HG03039 (cell line): ENCODE results near the gene COL23A1.
"Not testable (repeated sequence)": the region's sequence is repeated elsewhere in the genome, so short reads cannot be mapped to it uniquely, and the experiment has no call there.

ENCODE experiments used
- ATAC-seq: cut with Tn5 transposase; IDR thresholded peaks from one replicate; pipeline ENCODE4 v1.9.1; 2021; ENCODE audit warnings: mild to moderate bottlenecking, moderate library complexity; ENCODE audit not compliant: unreplicated experiment

The COL23A1 gene

DNA sequence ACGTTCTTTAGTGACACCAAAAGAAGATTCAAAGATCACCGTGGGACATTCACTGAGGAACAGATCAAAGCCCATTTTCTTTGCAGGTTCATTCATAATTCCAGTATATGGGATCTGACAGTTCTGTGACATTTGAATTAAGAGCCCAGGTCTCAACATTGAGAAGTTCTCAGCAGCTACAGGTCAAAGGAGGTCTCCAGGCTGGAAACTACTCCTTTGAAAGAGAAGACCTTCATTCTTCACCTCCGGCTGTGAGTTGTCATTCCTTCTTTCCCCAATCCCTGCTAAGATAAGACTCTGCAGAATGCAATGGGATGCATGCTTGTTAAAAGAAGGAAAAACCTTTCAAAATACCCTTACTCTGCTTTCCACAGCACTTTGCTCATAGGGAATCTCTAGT is 79.0 kb downstream of the COL23A1 start:
- ATAC-seq, result no peak

DNA sequence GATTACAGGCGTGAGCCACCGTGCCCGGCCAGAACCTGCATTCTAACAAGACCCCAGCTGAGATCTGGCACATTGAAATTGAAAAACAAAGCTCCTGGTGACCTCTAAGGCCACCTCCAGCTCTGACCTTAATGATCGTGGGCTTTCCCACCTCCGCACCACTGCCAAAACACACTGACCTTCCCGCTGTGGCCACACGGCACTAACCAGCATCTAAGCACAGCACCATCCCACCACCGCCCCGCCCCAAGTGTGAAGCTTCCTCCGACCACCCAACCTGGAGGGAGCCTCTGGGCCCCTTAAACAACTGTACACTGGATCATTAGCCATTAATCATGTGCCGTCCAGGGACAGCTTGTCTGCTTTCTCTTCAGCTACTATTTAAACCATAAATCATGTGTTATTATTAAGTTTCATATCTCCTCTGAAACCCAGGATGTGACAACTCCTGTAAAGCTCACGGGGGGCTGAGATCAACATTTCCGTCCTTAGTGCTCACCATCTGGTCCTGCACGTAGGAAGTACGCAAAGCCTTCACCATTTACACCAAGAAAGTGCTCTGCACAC is 80.6 kb downstream of the COL23A1 start:
- no peak for ATAC-seq

DNA sequence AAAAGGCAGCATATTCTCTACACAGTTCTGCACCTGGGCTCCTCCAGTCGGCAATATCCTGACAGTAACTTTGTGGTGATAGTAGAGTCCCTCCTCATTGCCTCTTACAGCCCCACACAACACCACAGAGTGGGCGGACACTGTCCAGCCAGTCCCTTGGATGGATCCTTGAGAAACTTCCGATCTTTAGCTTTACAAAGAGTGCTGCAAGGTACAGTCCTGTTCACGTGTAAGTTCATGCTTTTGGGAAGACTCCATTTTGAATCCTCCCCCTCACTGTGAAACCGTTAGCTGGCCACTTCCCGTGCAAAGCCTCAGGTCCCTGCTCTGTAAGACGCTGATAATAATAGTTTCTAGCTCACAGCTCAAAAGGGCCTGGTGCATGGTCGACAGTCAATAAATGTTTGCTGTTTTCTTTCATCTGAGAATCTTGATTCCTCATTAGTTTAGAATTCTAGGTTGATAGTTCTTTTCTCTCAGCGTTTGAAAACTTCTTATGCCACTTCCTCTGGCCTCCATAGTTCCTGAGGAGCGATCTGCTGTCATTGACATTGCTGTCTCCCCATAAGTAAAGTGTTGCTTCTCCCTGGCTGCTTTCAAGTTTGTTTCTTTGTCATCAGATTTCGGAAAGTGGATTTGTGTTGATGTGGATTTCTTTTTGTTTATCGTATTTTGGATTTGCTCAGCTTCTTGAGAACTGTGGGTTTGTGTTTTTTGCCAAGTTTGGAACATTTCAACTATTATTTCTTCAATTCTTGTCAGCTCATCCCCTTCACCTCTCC is 82.9 kb downstream of the COL23A1 start:
- no peak for ATAC-seq

DNA sequence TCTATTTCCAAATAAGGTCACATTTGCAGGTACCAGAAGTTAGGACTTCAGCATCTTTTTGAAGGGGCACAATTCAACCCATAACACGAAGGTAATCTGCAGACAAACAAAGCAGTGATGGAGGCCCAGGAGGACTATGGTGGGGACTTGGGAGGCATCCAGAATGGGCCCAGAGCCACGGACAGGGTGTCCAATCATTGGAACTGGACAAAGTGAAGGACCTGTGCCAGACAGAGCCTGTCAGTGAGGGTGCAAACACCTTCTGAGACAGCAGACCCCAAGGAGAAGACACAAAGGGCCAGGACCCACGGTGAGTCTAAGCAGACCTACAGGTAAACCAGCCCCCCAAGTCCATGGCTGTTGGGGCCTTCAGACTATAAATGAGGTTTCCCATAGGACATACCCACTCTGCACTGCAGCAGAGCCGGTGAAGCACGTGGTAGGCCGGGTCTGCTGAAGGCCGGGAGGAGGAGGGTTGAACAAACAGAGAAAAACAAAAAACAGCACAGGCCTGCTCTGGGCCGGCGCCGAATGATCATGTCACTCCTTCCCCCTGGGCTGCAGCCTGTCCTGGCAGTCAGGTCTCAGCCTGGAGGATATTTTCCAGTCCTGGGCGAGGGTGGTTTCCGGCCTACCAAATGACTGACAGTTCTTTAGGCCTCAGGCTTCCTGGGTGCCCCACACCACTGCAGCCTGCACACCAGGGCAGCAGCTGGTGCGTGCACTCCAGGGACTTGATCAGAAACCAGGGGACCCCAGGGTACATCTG is 84.4 kb downstream of the COL23A1 start:
- ATAC-seq, result no peak

DNA sequence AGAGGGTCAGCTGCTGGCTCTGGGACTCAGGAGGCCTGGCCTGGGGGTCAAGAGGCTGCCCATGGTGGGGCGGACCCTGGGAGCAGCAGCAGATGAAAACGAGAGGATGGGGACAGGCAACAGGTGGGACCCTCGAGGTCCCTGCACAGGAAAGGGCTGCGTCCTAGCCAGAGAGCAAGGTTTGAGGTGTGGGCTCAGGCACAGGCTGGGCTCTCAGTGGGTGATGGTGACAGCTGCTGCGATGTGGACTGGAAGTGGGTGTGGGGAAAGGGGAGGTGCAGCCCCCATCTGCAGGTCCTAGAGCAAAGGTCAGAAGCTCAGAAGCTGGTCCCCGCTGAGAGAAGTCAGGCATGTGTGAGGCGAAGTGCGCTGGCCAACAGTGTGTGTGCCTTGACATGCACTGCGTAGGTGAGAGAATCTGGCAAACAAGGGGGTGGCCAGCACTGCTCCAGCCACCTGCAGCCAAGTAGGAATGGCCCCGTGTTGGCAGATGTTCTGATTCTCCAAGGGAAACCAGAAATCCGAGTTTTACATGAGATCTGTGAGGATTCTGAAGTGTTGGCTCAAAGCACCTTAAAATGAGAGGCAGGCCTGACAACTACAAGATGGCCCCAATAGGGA is 85.7 kb downstream of the COL23A1 start:
- ATAC-seq, result no peak

DNA sequence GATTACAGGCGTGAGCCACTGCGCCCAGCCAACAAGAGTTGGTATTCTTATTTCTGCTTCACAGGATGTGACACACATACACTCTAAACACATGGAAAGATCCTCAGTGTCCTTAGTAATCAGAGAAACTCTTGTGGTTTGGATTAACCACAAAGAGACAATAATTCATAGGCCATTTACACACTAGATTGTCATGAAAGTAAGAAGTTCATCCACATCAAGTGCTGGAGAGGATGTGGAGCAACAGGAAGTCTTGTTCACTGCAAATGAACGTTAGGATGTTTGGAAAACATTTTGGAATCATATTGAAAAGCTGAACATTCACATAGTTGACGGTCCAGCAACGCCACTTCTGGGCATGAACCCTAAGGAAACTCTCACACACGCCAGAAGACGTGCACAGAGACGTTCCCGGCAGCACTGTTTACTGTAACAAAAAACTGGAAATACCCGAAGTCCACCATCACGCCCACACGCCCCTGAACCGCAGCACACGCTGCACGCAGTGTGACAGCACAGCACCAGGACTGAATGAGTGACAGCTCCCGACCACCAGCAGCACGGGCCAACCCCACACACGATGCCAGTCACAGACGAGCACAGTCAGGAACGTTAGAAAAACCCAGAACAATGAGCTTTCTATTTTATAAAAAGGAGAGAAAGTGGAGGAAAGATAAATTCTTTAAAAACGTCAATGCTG is 87.6 kb downstream of the COL23A1 start:
- no peak for ATAC-seq

DNA sequence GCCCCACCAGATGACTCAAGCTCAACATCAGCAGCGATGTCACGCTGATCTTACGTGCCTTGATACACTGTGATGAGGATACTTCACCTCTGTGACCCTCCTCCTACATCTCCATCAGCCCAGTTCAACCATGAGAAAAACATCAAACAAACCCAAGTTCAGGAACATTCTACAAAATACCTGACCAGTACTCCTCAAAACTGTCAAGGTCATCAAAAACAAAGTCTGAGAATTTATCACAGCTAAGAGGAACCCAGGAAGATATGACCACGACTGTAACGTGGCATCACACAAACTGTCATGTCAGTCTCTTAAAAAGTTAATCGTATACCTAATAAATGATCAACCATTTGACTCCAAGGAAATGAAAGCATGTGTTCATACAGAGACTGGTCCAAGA is 90.8 kb downstream of the COL23A1 start:
- no peak for ATAC-seq

DNA sequence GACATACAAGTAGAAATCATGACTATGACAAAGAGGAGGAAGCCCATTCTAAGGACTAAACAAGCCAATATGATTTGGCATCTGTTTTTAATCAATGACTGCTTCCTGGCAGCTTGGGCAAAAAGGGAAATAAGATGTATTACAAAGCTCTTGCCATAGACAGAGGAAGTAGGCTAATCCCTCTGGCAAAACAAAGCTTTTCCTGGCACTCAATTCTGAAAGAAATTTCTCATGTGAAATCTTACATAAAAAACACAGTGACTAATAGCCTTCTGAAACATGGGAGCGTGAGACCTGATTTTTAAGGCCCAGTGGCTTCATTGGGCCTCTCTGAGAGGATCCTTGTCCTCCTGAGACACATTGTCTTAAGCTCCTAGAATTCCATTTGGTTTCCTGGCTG is 93.6 kb downstream of the COL23A1 start:
- ATAC-seq, result no peak

DNA sequence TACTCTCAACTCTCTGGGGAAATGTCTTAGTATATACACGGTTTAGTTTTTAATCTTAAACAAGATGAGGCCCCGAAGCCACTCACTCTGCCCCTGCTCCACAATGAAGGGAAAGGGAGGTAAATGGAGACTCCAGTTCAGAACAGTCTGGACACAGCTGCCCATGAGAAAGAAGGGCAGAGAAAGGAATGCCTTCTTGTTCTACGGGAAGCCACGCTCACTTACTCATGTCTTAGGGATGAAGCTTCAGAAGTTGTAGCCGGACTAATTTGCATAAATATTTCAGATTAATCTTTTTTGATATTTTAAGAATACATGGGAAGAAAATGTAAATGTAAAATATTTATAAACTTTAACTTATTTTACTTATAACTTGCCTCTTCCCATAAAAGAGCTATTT is 94.0 kb downstream of the COL23A1 start:
- ATAC-seq, result no peak

DNA sequence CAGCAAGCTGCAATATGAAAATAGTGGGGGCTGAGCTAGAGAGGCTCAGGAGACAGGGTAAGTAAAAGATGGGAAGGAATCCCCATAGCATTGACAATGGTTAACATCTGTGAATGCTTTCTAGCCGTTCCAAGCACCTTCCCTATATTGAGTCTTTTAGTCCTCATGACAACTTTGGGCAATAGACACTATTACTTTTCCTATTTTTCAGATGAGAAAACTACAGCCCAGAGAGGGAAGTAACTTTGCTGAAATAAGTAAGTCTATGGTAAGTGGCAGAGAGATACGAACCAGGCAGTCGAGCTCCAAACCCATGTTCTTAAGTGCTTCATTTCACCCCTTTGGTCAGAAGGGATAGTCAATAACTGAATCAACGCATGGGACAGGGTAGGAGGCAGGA is 94.5 kb downstream of the COL23A1 start:
- ATAC-seq, result no peak

DNA sequence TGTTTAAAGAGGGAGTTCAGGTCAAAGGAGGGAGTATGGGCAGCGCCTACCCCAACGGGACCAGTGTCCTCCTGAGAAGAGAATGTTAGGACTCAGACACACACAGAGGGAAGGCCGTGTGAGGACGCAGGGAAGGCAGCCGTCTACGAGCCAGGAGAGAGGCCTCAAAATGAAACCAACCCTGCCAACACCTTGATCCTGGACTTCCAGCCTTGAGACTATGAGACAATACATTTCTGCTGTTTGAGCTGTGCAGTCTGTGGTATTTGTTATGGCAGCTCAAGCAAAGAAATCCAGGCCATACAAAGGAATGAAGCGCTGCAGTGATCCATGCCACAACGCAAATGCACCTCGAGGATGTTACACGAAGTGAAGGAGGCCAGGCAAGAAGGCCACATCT is 97.9 kb downstream of the COL23A1 start:
- ATAC-seq, result no peak

DNA sequence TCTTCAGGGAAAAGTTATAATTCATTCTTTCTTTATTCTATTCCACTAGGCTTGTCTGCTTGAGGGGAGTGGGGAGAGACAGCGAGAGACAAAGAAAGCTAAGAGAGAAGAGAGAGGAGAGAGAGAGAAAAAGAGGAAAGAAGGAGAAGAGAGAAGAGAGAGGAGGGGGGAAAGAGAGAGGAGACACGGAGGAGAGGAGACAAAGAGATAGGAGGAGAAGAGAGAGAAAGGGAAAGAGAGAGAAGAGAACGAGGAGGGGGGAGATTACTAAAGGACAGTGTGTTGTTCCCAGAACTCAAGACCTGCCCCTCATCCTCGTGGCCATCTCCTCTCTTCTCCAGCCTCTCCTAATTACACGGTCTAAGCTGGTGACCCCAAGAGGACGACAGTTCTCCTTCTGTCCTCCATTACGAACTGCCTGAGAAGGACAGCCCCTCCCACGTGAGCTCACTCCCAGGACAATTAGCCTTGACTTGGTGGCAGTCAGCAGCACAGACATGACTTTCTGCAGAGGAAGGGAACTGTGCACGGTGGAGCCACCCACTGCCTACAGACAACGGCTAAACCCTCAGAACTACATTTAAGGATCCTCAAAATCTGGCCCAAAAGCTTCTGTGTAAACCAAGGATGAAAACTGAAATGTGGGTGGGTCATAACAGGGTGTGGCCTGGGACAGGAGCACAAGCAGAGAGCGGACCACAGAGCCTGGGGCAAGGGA is 99.1 kb downstream of the COL23A1 start:
- no peak for ATAC-seq

DNA sequence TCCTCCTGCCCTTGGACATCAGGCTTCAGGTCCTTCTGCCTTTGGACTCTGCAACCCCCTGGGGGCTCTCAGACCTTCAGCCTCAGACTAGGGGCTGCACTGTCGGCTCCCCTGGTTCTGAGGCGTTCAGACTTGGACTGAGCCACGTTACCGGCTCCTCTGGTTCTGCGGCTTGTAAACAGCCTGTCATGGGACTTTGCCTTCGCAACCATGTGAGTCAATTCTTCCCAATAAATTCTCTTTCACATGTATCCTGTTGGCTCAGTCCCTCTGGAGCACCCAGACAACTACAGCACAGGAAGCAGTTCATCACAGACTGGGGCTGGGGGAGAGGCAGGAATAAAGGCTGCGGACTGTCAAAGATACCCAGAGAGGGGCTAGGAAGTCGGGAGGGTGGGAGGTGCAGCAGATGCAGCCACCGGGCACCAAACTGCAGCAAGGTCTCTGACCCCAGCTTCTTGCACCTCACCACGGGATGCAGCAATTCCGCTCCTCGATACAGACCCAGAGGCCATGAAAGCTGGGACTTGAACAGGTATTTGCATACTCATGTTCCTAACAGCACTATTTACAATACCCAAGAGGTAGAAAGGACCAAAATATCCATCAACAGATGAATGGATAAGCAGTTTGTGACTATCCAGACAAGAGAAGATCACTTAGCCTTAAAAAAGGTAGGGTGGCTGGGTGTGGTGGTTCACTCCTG is 100.8 kb downstream of the COL23A1 start:
- ATAC-seq, result no peak

DNA sequence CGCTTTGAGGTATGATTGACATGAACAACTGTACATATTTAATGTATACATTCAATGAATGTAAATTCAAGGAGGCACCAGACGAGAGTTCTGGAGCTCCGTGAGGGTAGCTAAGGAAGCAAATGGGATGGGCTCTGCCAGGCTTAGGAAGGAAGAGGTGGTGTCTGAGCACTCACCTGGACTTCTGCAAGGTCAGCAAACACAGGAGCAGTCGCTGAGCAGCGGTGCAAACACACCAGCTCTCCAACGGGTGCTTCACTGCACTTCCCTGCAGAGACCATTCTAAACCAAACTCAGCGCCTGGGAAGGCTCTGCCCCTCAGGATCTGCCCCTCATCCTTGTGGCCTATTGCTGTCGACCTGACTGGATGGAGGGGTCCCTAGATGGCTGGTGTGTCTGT is 101.5 kb downstream of the COL23A1 start:
- no peak for ATAC-seq

DNA sequence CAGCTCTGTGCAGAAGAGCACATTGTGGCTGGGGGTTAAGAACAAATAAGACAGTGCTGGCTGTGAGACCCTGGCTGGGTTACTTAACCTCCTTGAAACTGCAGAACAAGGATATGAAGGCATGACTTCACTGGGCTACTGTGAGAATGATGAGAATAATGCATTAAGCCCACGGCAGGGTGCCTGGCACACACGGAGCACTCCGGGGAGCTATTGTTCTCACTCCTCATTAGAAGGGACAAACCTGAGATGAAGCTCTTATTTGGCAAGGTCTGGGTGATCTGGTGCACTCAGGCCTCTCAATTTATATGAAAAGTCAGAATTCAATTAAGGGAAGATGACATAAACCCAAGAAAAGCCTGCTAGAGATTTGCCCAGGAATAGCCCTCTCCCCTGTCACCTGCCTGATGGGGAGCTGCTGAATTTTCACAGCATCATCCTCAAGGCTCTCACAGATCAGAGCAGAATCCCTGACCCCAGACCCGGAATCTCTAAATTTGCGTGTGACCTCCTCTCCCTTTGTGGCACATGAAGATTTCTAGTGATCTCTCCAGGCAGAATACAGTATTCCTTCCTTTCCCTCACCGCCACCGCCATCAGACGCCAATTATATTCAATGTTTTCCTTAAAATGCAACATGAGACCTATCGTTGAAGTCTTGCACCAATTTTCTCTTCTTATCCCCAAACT is 102.1 kb downstream of the COL23A1 start:
- ATAC-seq, result no peak

DNA sequence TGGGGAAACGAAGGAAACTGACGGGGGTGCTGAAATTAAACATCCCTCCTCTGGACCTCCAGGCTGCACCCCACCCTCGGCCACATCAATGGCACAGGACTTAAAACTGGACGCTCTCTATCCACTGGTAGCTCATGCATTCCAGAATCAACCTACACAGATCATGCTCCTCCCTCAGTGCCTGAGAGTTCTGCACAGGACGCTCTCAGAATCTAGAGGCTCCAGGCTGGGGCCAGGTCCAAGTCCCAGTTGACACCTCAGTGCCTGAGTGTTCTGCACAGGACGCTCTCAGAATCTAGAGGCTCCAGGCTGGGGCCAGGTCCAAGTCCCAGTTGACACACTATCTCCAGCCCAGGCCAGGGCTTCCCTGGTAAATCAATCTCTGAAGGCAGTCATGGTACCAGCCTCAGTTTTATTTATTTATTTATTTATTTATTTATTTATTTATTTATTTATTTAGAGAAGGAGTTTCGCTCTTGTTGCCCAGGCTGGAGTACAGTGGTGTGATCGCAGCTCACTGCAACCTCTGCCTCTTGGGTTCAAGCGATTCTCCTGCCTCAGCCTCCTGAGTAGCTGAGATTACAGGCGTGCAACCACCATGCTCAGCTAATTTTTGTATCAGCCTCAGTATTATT is 103.2 kb downstream of the COL23A1 start:
- not testable (repeated sequence) for ATAC-seq

DNA sequence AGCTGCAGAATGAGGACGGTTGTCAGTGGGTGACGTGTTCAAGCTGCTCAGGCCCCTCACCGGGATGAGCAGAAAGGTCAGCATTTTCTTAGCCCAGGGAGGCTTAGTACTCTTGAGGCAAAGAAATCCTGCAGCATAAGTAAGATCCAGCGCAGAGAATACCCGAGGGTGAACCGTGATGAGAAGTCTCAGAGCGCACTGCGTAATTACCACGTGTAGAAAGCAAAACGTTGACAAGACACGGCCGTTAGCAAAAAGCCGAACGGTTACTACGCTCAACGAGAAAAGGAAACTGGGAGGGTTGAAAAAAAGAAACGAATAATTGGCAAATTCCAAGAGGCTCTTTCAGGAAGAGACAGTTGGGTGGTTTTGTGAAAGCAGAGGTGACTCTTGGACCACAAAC is 104.0 kb downstream of the COL23A1 start:
- no peak for ATAC-seq

DNA sequence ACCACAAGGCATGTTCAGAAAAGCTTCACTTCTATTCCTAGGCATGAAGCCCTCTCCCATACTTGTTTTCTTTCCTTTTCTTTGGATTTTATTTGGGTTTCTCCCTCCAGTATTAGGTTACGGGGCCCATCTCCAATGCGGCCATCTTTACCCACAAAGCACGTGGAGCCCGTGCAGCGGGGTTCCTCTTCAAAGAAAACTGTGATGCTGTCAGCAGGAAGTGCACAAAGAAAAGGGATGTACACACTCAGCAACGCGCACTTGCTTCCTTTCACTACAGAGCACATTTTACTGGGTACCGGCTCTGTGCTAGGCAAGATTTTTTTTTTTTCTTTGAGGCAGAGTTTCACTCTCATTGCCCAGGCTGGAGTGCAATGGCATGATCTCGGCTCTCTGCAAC is 106.6 kb downstream of the COL23A1 start:
- no peak for ATAC-seq

DNA sequence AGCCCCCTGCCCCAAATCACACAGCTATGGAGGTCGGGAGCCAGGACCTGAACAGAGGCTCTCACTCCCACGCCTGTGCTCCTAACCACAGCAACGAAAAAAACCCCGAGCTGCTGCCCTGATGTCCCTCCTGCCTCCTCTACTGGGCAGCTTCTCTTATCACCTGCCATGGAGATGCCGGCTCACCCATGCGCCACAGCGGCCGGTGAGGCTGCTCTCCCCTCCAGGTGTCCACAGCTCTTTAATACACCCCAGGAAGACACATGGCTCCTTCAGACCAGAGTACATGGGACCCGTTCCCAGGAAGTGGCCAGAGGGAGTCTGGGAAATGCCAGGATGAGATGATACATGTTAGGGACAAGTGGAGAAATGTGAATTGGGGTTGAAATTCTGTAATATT is 110.9 kb downstream of the COL23A1 start:
- ATAC-seq, result no peak
